Measurements from ENCODE around the gene PSMD1.

Gene PSMD1

DNA sequence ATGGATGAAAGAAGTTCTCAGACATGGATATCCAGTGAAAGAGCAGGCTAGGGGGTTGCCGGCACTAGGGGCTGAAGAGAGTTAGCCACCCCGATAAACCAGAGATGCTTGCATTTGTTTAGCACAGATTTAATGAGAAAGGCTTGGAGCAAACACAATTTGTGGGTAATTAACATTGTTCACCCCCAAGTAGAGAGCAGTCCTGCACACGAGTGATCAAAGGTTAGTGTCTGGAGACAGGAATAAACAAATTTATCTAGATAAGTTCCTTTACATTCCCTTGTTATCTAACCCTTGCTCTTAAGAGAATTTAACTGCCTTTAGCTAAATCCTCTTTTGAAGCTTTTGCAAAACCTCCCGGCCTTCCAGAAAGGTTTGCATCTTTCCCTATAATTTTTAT, 44.3 kb downstream of the PSMD1 start:
- intact Hi-C loops (cut with DNase I; ENCODE audit: low total_unique reads): loop anchor here (5.0 to 10.0 kb wide), 2 partner anchors 91 to 314 kb away; no protein-coding TSS in a partner anchor
- Histone ChIP-seq H3K9me3 (peaks cover 0 to 16% (median 12%) of the 10 kb centered on the region in 3 donors), H3K4me1 (peaks cover 0 to 13% (median 2%) of the 10 kb centered on the region in 4 donors), H3K27me3 (no peaks in the 10 kb centered on the region), H3K36me3 (peaks cover 43 to 58% (median 47%) of the 10 kb centered on the region in 3 donors), H3K4me3 (no peak overlapping the region), H3K27ac (no peak overlapping the region)
- no peak for DNase-seq
- TF ChIP-seq, protein P1, sequence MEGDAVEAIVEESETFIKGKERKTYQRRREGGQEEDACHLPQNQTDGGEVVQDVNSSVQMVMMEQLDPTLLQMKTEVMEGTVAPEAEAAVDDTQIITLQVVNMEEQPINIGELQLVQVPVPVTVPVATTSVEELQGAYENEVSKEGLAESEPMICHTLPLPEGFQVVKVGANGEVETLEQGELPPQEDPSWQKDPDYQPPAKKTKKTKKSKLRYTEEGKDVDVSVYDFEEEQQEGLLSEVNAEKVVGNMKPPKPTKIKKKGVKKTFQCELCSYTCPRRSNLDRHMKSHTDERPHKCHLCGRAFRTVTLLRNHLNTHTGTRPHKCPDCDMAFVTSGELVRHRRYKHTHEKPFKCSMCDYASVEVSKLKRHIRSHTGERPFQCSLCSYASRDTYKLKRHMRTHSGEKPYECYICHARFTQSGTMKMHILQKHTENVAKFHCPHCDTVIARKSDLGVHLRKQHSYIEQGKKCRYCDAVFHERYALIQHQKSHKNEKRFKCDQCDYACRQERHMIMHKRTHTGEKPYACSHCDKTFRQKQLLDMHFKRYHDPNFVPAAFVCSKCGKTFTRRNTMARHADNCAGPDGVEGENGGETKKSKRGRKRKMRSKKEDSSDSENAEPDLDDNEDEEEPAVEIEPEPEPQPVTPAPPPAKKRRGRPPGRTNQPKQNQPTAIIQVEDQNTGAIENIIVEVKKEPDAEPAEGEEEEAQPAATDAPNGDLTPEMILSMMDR (IDR thresholded peaks at IDR 0.05): no peak

DNA sequence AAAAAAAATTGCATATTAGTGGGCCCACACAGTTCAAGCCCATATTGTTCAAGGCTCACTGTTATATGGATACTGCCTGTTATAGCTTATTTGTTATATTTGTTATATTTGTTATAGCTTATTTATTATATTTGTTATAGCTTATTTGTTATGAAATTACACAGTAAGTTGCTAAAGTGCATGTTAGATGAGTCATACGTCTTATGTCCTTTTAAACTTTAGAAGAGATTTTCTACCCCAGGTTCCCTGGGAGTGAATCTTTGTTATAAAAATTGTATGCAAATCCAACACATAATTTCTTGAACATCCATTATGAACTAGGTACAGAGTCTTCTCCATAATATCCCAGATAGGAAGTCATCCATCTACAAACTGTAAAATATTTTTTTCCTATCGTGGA, 46.1 kb downstream of the PSMD1 start:
- intact Hi-C loops (cut with DNase I; ENCODE audit: low total_unique reads): loop anchor here (5.0 to 10.0 kb wide), 2 partner anchors 90 to 312 kb away; no protein-coding TSS in a partner anchor
- no peak for DNase-seq
- H3K36me3 ChIP-seq: peaks cover 31 to 40% (median 33%) of the 10 kb centered on the region in 3 donors
- peaks cover 0 to 16% (median 2%) of the 10 kb centered on the region in 4 donors for H3K4me1 ChIP-seq
- no peaks in the 10 kb centered on the region for H3K27me3 ChIP-seq
- peaks cover 0 to 16% (median 12%) of the 10 kb centered on the region in 3 donors for H3K9me3 ChIP-seq
- TF ChIP-seq, protein P1 (IDR thresholded peaks at IDR 0.05): no peak
- no peak overlapping the region for H3K4me3 ChIP-seq
- peak overlapping the region in 1 of 2 donors; percentile 45 for H3K27ac ChIP-seq

DNA sequence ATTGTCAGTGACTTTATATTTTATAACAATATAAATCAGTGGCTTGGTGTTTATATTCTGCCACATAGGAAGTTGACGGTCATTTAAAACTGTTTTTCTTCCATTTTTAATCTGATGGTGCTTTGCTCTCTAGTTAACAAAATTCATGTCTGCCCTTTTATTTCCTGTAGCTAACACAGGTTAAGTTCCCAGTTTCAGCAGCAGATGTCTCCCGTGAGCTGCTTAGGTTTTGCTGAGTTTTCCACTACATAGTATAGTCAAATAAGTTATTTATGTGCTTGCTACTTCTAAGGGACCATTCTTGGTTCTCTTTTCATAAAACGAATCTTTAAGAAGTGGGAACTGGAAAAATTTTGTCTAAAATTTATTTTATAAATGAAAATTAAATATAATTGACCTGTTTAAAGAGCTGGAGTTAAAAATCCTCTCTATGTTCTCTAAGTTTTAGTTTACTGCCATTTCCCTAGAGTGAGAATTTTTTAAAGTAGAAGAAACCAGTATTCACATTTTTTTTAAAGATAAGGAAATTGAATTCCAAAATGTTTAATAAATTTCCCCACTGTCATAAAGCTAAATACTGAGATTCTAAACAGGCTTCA, 47.5 kb downstream of the PSMD1 start:
- TF ChIP-seq, protein P1 (IDR thresholded peaks at IDR 0.05): peak; percentile 90 to 96
- peak overlapping the region; percentile 29 to 45 for H3K27ac ChIP-seq
- peaks cover 0 to 13% (median 12%) of the 10 kb centered on the region in 3 donors for H3K9me3 ChIP-seq
- intact Hi-C loops (cut with DNase I; ENCODE audit: low total_unique reads): loop anchor here (5.0 to 10.0 kb wide), 2 partner anchors 88 to 311 kb away; no protein-coding TSS in a partner anchor
- H3K4me3 ChIP-seq: no peak overlapping the region
- peaks cover 25 to 33% (median 29%) of the 10 kb centered on the region in 3 donors for H3K36me3 ChIP-seq
- H3K27me3 ChIP-seq: no peaks in the 10 kb centered on the region
- peaks cover 0 to 16% (median 2%) of the 10 kb centered on the region in 4 donors for H3K4me1 ChIP-seq
- DNase-seq: peak; percentile 76 to 77

DNA sequence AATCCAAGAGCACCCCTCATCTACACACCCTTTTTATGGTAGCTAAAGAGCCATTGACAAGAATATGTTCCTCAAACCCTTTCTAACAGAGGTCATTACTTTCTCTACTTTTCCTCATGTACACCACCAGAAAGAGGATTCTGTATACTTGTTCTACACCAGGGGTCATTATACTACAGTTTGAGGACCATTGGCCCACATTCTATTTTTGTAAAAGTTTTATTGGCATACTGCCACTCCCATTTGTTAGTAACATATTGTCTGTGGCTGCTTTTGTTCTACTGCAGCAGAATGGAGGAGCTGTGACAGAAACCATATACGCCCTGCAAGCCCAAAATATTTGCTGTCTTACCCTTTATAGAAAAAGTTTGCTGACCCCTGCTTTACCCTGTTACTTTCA, 53.9 kb downstream of the PSMD1 start:
- H3K4me1 ChIP-seq: peaks cover 0 to 14% (median 0%) of the 10 kb centered on the region in 4 donors
- no peak overlapping the region for H3K4me3 ChIP-seq
- TF ChIP-seq, protein P1 (IDR thresholded peaks at IDR 0.05): peak; percentile 27 to 47
- intact Hi-C loops (cut with DNase I; ENCODE audit: low total_unique reads): no loop called here
- H3K9me3 ChIP-seq: no peaks in the 10 kb centered on the region
- H3K27ac ChIP-seq: no peak overlapping the region
- no peak for DNase-seq
- peaks cover 6 to 10% (median 10%) of the 10 kb centered on the region in 3 donors for H3K36me3 ChIP-seq
- no peaks in the 10 kb centered on the region for H3K27me3 ChIP-seq

DNA sequence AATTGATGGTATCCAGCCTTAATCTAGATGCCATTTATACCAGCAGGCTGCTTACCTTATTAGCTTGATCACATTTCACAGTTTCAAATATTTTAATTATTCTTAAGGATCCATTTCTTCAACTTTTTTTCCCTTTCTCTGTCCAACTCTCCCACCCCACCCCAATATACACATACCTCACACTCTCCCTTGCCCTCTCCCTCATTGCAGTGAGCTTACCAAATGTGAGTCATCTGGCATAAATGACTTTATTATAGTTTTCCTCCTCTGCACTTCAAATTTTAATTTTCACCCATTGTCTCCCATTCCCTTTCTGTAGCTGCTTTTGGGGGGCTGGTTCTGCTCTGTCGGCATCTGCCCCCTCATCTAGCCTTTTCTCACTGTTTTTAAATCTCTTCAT, 55.3 kb downstream of the PSMD1 start:
- H3K27me3 ChIP-seq: no peaks in the 10 kb centered on the region
- no peak for DNase-seq
- no peak overlapping the region for H3K27ac ChIP-seq
- intact Hi-C loops (cut with DNase I; ENCODE audit: low total_unique reads): no loop called here
- peaks cover 0 to 10% (median 0%) of the 10 kb centered on the region in 4 donors for H3K4me1 ChIP-seq
- no peaks in the 10 kb centered on the region for H3K9me3 ChIP-seq
- H3K36me3 ChIP-seq: peaks cover 6 to 10% (median 10%) of the 10 kb centered on the region in 3 donors
- H3K4me3 ChIP-seq: no peak overlapping the region
- TF ChIP-seq, protein P1 (IDR thresholded peaks at IDR 0.05): no peak
